Karpas-422 (cell line): ENCODE results near the gene LOXL3. TPM values are rescaled to one million over a fixed set of nuclear protein-coding genes. Genes with fewer than 3 reads are reported as not detected.

Source experiments
- DNase-seq: peaks from one replicate; pipeline ENCODE4 v3.0.0-alpha.2; 2015
- H2AFZ ChIP-seq: fragments of 200-600 bp; sonication (generic); 2 replicates; pipeline ENCODE4 v1.6.1; 2014; ENCODE audit warnings: antibody characterized with exemption, low read length, mixed read lengths
- H3K27ac ChIP-seq: fragments of 200-600 bp; sonication (generic); 2 replicates; pipeline ENCODE4 v1.5.1; 2014; ENCODE audit warnings: mild to moderate bottlenecking, low read length, moderate library complexity
- H3K27me3 ChIP-seq: fragments of 200-600 bp; sonication (generic); 2 replicates; pipeline ENCODE4 v1.6.1; 2014; ENCODE audit warnings: low read length, mixed read lengths
- H3K36me3 ChIP-seq: fragments of 200-600 bp; sonication (generic); 2 replicates; pipeline ENCODE4 v1.6.1; 2014; ENCODE audit warnings: low read length, mixed read lengths; ENCODE audit not compliant: insufficient read depth
- H3K4me1 ChIP-seq: fragments of 200-600 bp; sonication (generic); 2 replicates; pipeline ENCODE4 v1.6.1; 2014; ENCODE audit warnings: mild to moderate bottlenecking, low read length, mixed read lengths
- H3K4me2 ChIP-seq: fragments of 200-600 bp; sonication (generic); 2 replicates; pipeline ENCODE4 v1.6.1; 2014; ENCODE audit warnings: low read length, low read depth, mild to moderate bottlenecking; ENCODE audit not compliant: poor library complexity, severe bottlenecking
- H3K4me3 ChIP-seq: fragments of 200-600 bp; sonication (generic); 2 replicates; pipeline ENCODE4 v1.5.1; 2014; ENCODE audit warnings: mild to moderate bottlenecking, antibody characterized with exemption, low read length, mixed read lengths
- H3K79me2 ChIP-seq: fragments of 200-600 bp; sonication (generic); 2 replicates; pipeline ENCODE4 v1.6.1; 2014; ENCODE audit warnings: mild to moderate bottlenecking, low read length, mixed read lengths
- H3K9ac ChIP-seq: fragments of 200-600 bp; sonication (generic); 2 replicates; pipeline ENCODE4 v1.6.0; 2014; ENCODE audit warnings: low read length
- H3K9me2 ChIP-seq: fragments of 200-600 bp; sonication (generic), shearing (Covaris generic); replicated peaks from 2 replicates; pipeline ENCODE4 v1.6.0; 2014; ENCODE audit warnings: mild to moderate bottlenecking, low read length, moderate library complexity; ENCODE audit not compliant: insufficient read depth
- H3K9me3 ChIP-seq: fragments of 300-700, 200-600 bp; sonication (generic); 2 replicates; pipeline ENCODE4 v1.6.1; 2014; ENCODE audit warnings: low read length, mixed read lengths
- H4K20me1 ChIP-seq: fragments of 200-600 bp; sonication (generic); 2 replicates; pipeline ENCODE4 v1.6.1; 2014; ENCODE audit warnings: mild to moderate bottlenecking, antibody characterized with exemption, low read length, low read depth; ENCODE audit not compliant: insufficient read depth
- total RNA-seq: library from RNA; depleted of rRNA; stranded (reverse); fragments of >200 nt; shearing (Covaris generic); gene quantifications from 2 replicates; pipeline ENCODE4 v1.2.3, GENCODE V29; 2014; ENCODE audit warnings: low replicate concordance

LOXL3 gene
- total RNA-seq, 1 experiment from 2014 or later, result 0.15 TPM

GRCh38 chr2:74503506-74504475, 50.0 kb downstream of the LOXL3 start:
- H3K9me2 ChIP-seq, result no peaks in the 10 kb centered on the region
- H3K36me3 ChIP-seq, result peaks cover 9% of the 10 kb centered on the region; the same call in 1 of the 2 replicates
- H3K4me1 ChIP-seq, result peaks cover 65% of the 10 kb centered on the region
- peak overlapping the region; percentile 69 for H3K27ac ChIP-seq
- peak overlapping the region; percentile 61 for H2AFZ ChIP-seq
- no peaks in the 10 kb centered on the region for H4K20me1 ChIP-seq
- H3K4me3 ChIP-seq, result peak overlapping the region; percentile 83
- H3K79me2 ChIP-seq, result peaks cover 33% of the 10 kb centered on the region
- no peak for DNase-seq
- H3K9ac ChIP-seq, result peak overlapping the region; percentile 89
- peak overlapping the region; percentile 89 for H3K4me2 ChIP-seq
- no peaks in the 10 kb centered on the region for H3K9me3 ChIP-seq
- H3K27me3 ChIP-seq, result no peaks in the 10 kb centered on the region

GRCh38 chr2:74502720-74503505, 50.8 kb downstream of the LOXL3 start:
- Histone ChIP-seq H3K27me3 (no peaks in the 10 kb centered on the region), H3K9me3 (no peaks in the 10 kb centered on the region), H3K4me3 (peak overlapping the region; percentile 83), H3K4me1 (peaks cover 58% of the 10 kb centered on the region), H3K79me2 (peaks cover 33% of the 10 kb centered on the region), H4K20me1 (no peaks in the 10 kb centered on the region), H3K9me2 (no peaks in the 10 kb centered on the region), H2AFZ (peak overlapping the region; percentile 61), H3K27ac (peak overlapping the region; percentile 65), H3K36me3 (peaks cover 9% of the 10 kb centered on the region; the same call in 1 of the 2 replicates), H3K4me2 (peak overlapping the region; percentile 89), H3K9ac (peak overlapping the region; percentile 89)
- DNase-seq, result peak; percentile 90

GRCh38 chr2:74502147-74502719, 51.5 kb downstream of the LOXL3 start:
- Histone ChIP-seq H3K4me3 (peak overlapping the region; percentile 83), H4K20me1 (no peaks in the 10 kb centered on the region), H3K36me3 (peaks cover 9% of the 10 kb centered on the region; the same call in 1 of the 2 replicates), H3K9ac (peak overlapping the region; percentile 89), H2AFZ (peak overlapping the region; percentile 61; the same call in 1 of the 2 replicates), H3K27ac (peak overlapping the region; percentile 65), H3K9me2 (no peaks in the 10 kb centered on the region), H3K27me3 (no peaks in the 10 kb centered on the region), H3K79me2 (peaks cover 33% of the 10 kb centered on the region), H3K4me2 (peak overlapping the region; percentile 89), H3K9me3 (no peaks in the 10 kb centered on the region), H3K4me1 (peaks cover 56% of the 10 kb centered on the region)
- DNase-seq, result no peak

GRCh38 chr2:74501335-74502071, 52.2 kb downstream of the LOXL3 start:
- Histone ChIP-seq H3K4me1 (peaks cover 53% of the 10 kb centered on the region), H3K79me2 (peaks cover 27% of the 10 kb centered on the region), H3K4me2 (peak overlapping the region; percentile 89), H3K9ac (peak overlapping the region; percentile 89), H2AFZ (no peak overlapping the region), H3K27ac (no peak overlapping the region), H3K27me3 (no peaks in the 10 kb centered on the region), H3K9me2 (no peaks in the 10 kb centered on the region), H4K20me1 (no peaks in the 10 kb centered on the region), H3K4me3 (peak overlapping the region; percentile 83; the same call in 1 of the 2 replicates), H3K9me3 (no peaks in the 10 kb centered on the region), H3K36me3 (peaks cover 9% of the 10 kb centered on the region; the same call in 1 of the 2 replicates)
- peak; percentile 51 for DNase-seq

GRCh38 chr2:74500578-74500946, 53.2 kb downstream of the LOXL3 start:
- Histone ChIP-seq H3K4me1 (peaks cover 43% of the 10 kb centered on the region), H3K27ac (no peak overlapping the region), H4K20me1 (no peaks in the 10 kb centered on the region), H3K79me2 (peaks cover 19% of the 10 kb centered on the region), H3K9ac (no peak overlapping the region; the same call in 1 of the 2 replicates), H3K4me2 (no peak overlapping the region), H3K36me3 (0 out of 2 replicates have a peak, but pooled peaks cover 4% of the 10 kb centered on the region), H3K4me3 (no peak overlapping the region), H3K9me3 (no peaks in the 10 kb centered on the region), H3K9me2 (no peaks in the 10 kb centered on the region), H3K27me3 (no peaks in the 10 kb centered on the region), H2AFZ (no peak overlapping the region)
- no peak for DNase-seq

GRCh38 chr2:74499940-74500577, 53.7 kb downstream of the LOXL3 start:
- Histone ChIP-seq H3K27me3 (no peaks in the 10 kb centered on the region), H3K9ac (no peak overlapping the region), H3K27ac (no peak overlapping the region), H3K4me3 (no peak overlapping the region), H3K9me3 (no peaks in the 10 kb centered on the region), H3K79me2 (peaks cover 15% of the 10 kb centered on the region), H3K36me3 (no peaks in the 10 kb centered on the region), H3K4me2 (no peak overlapping the region), H2AFZ (no peak overlapping the region), H3K9me2 (no peaks in the 10 kb centered on the region), H4K20me1 (no peaks in the 10 kb centered on the region), H3K4me1 (peaks cover 38% of the 10 kb centered on the region)
- DNase-seq, result no peak

- H3K4me2 ChIP-seq, result no peak within 1 kb of the TSS
Measured at GRCh38 chr2:74499267-74499939, 54.3 kb downstream of the LOXL3 start, which contains the start of gene LBX2. Gene LBX2, minus strand, starts transcription at chr2:74499603. Its CDS starts 66 bp downstream, at chr2:74499537.

More at GRCh38 chr2:74499267-74499939, 54.3 kb downstream of the LOXL3 start, which contains the start of gene LBX2:
- DNase-seq, result no peak
- Histone ChIP-seq H4K20me1 (no peaks in the 10 kb centered on the region), H3K36me3 (no peaks in the 10 kb centered on the region), H3K79me2 (peaks cover 11% of the 10 kb centered on the region), H3K4me3 (no peak within 1 kb of the TSS), H3K27me3 (no peaks in the 10 kb centered on the region), H3K4me1 (peaks cover 32% of the 10 kb centered on the region), H2AFZ (no peak within 1 kb of the TSS), H3K27ac (no peak within 1 kb of the TSS), H3K9me3 (no peaks in the 10 kb centered on the region), H3K9ac (no peak within 1 kb of the TSS), H3K9me2 (no peaks in the 10 kb centered on the region)
